HepG2 (cell line): Measurements from ENCODE around the gene MTIF3. TPM values are rescaled to one million over a fixed set of nuclear protein-coding genes. Genes with fewer than 3 reads are reported as not detected.

Source experiments
- ATAC-seq: fragments of 200-7000 bp; cut with Tn5 transposase; 3 replicates; pipeline ENCODE4 v1.9.1; 2020; ENCODE audit warnings: mild to moderate bottlenecking, moderate library complexity
- BruUV-seq: library from RNA; stranded (reverse); fragments of 400-500 nt; replicated peaks from 2 replicates; lab custom pipeline; 2021; lab: Mats Ljungman, UMichigan
- CTCF ChIA-PET: fragments of 300-600 bp; formaldehyde crosslinking; extraction: SDS; loops from one replicate; lab custom pipeline; 2021; ENCODE audit warnings: low total read pairs, inconsistent platforms, low intra/inter-chr PET ratio; lab: Yijun Ruan, JAX
- POLR2A ChIA-PET: fragments of 350-600 bp; sonication (Branson Sonifier 250); formaldehyde crosslinking; loops from one replicate; lab custom pipeline; 2020; ENCODE audit warnings: antibody characterized with exemption, inconsistent platforms; lab: Yijun Ruan, JAX
- DNase-seq: peaks from one replicate; pipeline ENCODE4 v3.0.0-alpha.2; 2015; ENCODE audit warnings: low spot score
- FAIRE-seq: peaks from 3 replicates; lab custom pipeline; 2011; peaks lifted over from hg19 to GRCh38; lab: Jason Lieb, UNC
- H2AFZ ChIP-seq: one replicate; pipeline ENCODE4 v1.6.1; 2011; ENCODE audit warnings: low read length, inconsistent platforms
- H3K27ac ChIP-seq: fragments of 300-600 bp; 3 replicates; pipeline ENCODE4 v1.8.0; 2011; ENCODE audit warnings: mixed run types, mild to moderate bottlenecking, mixed read lengths, low read length, inconsistent platforms; ENCODE audit not compliant: insufficient read depth; ENCODE audit errors: extremely low read length
- H3K27me3 ChIP-seq, 2 experiments: fragments of 200-600 bp in 1 of 2; 2 replicates in 1 of 2; 3 replicates in 1 of 2; pipeline versions ENCODE4 v1.6.0 to v1.8.0; 2011; ENCODE audit warnings: low read length in 2 of 2, mild to moderate bottlenecking in 2 of 2, moderate library complexity in 2 of 2, inconsistent platforms in 1 of 2; ENCODE audit not compliant: insufficient read depth in 2 of 2, control insufficient read depth in 1 of 2
- H3K36me3 ChIP-seq, 2 experiments: fragments of 200-600 bp in 1 of 2; replicated peaks in 1 of 2; 2 replicates in 1 of 2; 3 replicates in 1 of 2; pipeline versions ENCODE4 v1.5.1 to v1.8.0; 2011; ENCODE audit warnings: low read length in 2 of 2, inconsistent platforms in 1 of 2; ENCODE audit not compliant: insufficient read depth in 2 of 2, control insufficient read depth in 1 of 2
- H3K4me1 ChIP-seq: 2 replicates; pipeline ENCODE4 v1.5.1; 2012; ENCODE audit warnings: low read length, inconsistent platforms; ENCODE audit not compliant: insufficient read depth
- H3K4me2 ChIP-seq: 2 replicates; pipeline ENCODE4 v1.6.0; 2011; ENCODE audit warnings: low read depth, low read length, inconsistent platforms
- H3K4me3 ChIP-seq, 3 experiments: fragments of 200-600 bp in 1 of 3; sonication (generic), shearing (Covaris generic) in 1 of 3; replicated peaks in 1 of 3; 2 replicates each; pipeline ENCODE4 v1.5.1; 2011 to 2016; ENCODE audit warnings: low read length in 3 of 3, inconsistent platforms in 2 of 3, low read depth in 2 of 3, mild to moderate bottlenecking in 2 of 3, control low read depth in 1 of 3, mixed read lengths in 1 of 3; ENCODE audit not compliant: insufficient read depth in 1 of 3
- H3K79me2 ChIP-seq: one replicate; pipeline ENCODE4 v1.6.1; 2011; ENCODE audit warnings: low read length, inconsistent platforms; ENCODE audit not compliant: insufficient read depth
- H3K9ac ChIP-seq: 2 replicates; pipeline ENCODE4 v1.6.0; 2011; ENCODE audit warnings: mild to moderate bottlenecking, low read depth, low read length, inconsistent platforms; ENCODE audit not compliant: insufficient read depth
- H3K9me3 ChIP-seq: 2 replicates; pipeline ENCODE4 v1.5.1; 2012; ENCODE audit warnings: mild to moderate bottlenecking, low read length
- H4K20me1 ChIP-seq: 2 replicates; pipeline ENCODE4 v1.6.0; 2011; ENCODE audit warnings: inconsistent platforms, mild to moderate bottlenecking, low read length, moderate library complexity; ENCODE audit not compliant: insufficient read depth
- RAD51 ChIP-seq: fragments of 450-650 bp; IDR thresholded peaks from 2 replicates; pipeline ENCODE4 v1.6.1; 2016; ENCODE audit warnings: borderline replicate concordance
- RORA ChIP-seq: sonication (generic); formaldehyde crosslinking; IDR thresholded peaks from 2 replicates; pipeline ENCODE4 v1.5.0; 2020; ENCODE audit warnings: mild to moderate bottlenecking, missing genetic modification reagents, moderate library complexity
- SETDB1 ChIP-seq: sonication (generic); formaldehyde crosslinking; IDR thresholded peaks from 2 replicates; pipeline ENCODE4 v1.5.1; 2020; ENCODE audit warnings: missing genetic modification reagents, mild to moderate bottlenecking, borderline replicate concordance
- THAP9 ChIP-seq: sonication (generic); formaldehyde crosslinking; IDR thresholded peaks from 2 replicates; pipeline ENCODE4; 2020; ENCODE audit warnings: missing genetic modification reagents, mild to moderate bottlenecking, borderline replicate concordance
- ZNF3 ChIP-seq: IDR thresholded peaks from 2 replicates; pipeline ENCODE4 v1.7.0; 2017; ENCODE audit warnings: inconsistent platforms
- ZNF547 ChIP-seq: sonication (generic); formaldehyde crosslinking; IDR thresholded peaks from 2 replicates; pipeline ENCODE4 v1.5.1; 2020; ENCODE audit warnings: mild to moderate bottlenecking, missing genetic modification reagents
- ZNF558 ChIP-seq: sonication (generic); formaldehyde crosslinking; IDR thresholded peaks from 2 replicates; pipeline ENCODE4 v1.9.0; 2022; ENCODE audit warnings: mild to moderate bottlenecking, missing genetic modification reagents, borderline replicate concordance
- WGBS: methylation state at CpG from one replicate; pipeline ENCODE4 v1.1.6; 2017; ENCODE audit warnings: low lambda C conversion rate; 5-methylcytosine and 5-hydroxymethylcytosine counted together
- in situ Hi-C: cut with HindIII; loops from 2 replicates; pipeline ENCODE4 v1.10.0; 2017; ENCODE audit warnings: low pct_unique_long_range_greater_than_20kb; ENCODE audit not compliant: extremely low pct_ligation_motif_present
- intact Hi-C: fragments of 100-400 bp; cut with micrococcal nuclease; formaldehyde crosslinking; loops from one replicate; pipeline ENCODE4 v1.10.0; 2022; ENCODE audit not compliant: unreplicated experiment
- polyA plus RNA-seq, 8 experiments: library from polyadenylated mRNA; depleted of rRNA in 3 of 8; stranded (reverse) in 7 of 8; unstranded in 1 of 8; fragments of >200 nt; fragmentation: Illumina TruSeq in 4 of 8; extraction: Trizol in 4 of 8; gene quantifications; 2 replicates each; pipeline versions ENCODE4 v1.2.1 to v1.2.3, GENCODE V29; 2011 to 2016; ENCODE audit warnings: low read depth in 4 of 8, missing spikeins in 1 of 8, mixed read lengths in 1 of 8; ENCODE audit not compliant: insufficient read depth in 1 of 8
- total RNA-seq, 5 experiments: library from RNA; depleted of rRNA; stranded (reverse); fragments of >200 nt; fragmentation: Illumina TruSeq; extraction: Trizol; gene quantifications; 2 replicates each; pipeline ENCODE4 v1.2.3, GENCODE V29; 2016; ENCODE audit warnings: low read depth in 1 of 5
- TF ChIP-seq, protein P1 (sequence below): sonication (generic); formaldehyde crosslinking; IDR thresholded peaks from 2 replicates; pipeline ENCODE4 v1.4.0; 2020; ENCODE audit warnings: mild to moderate bottlenecking, missing genetic modification reagents

The MTIF3 gene
- total and polyA plus RNA-seq, 2 of the 13 experiments (the other 11 are each of a cell fraction or from before 2014, with no cell fraction given), result 33.7 to 40.6 TPM

- TF ChIP-seq, protein P1, sequence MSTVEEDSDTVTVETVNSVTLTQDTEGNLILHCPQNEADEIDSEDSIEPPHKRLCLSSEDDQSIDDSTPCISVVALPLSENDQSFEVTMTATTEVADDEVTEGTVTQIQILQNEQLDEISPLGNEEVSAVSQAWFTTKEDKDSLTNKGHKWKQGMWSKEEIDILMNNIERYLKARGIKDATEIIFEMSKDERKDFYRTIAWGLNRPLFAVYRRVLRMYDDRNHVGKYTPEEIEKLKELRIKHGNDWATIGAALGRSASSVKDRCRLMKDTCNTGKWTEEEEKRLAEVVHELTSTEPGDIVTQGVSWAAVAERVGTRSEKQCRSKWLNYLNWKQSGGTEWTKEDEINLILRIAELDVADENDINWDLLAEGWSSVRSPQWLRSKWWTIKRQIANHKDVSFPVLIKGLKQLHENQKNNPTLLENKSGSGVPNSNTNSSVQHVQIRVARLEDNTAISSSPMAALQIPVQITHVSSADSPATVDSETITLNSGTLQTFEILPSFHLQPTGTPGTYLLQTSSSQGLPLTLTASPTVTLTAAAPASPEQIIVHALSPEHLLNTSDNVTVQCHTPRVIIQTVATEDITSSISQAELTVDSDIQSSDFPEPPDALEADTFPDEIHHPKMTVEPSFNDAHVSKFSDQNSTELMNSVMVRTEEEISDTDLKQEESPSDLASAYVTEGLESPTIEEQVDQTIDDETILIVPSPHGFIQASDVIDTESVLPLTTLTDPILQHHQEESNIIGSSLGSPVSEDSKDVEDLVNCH, result no peak
- TF ChIP-seq RORA (no peak), ZNF558 (CRISPR knock-in tag) (0 out of 2 replicates have a peak, but pooled peaks have one; percentile 3)
Measured at GRCh38 chr13:27406178-27406939, 44.0 kb downstream of the MTIF3 start (continued).

GRCh38 chr13:27405546-27406134, 44.7 kb downstream of the MTIF3 start:
- CTCF ChIA-PET, result interaction anchor here (0.8 to 1.9 kb wide), 4 partner anchors 21 to 421 kb away, joined by 4 to 8 read pairs (median 4); no protein-coding TSS in a partner anchor
- H3K9ac ChIP-seq, result no peak overlapping the region
- H3K36me3 ChIP-seq, result no peaks in the 10 kb centered on the region
- H3K4me1 ChIP-seq, result peaks cover 65% of the 10 kb centered on the region
- TF ChIP-seq ZNF3 (CRISPR knock-in tag) (no peak), RAD51 (no peak), ZNF547 (no peak), THAP9 (no peak), SETDB1 (no peak), ZNF558 (CRISPR knock-in tag) (0 out of 2 replicates have a peak, but pooled peaks have one; percentile 30)
- 97% methylated on average over 5 of the region's 5 CpGs for WGBS
- no peaks in the 10 kb centered on the region for H4K20me1 ChIP-seq
- no peaks in the 10 kb centered on the region for H3K27me3 ChIP-seq
- no peak overlapping the region for H3K4me3 ChIP-seq
- POLR2A ChIA-PET, result interaction anchor here (0.8 to 3.6 kb wide), 5 partner anchors 9 to 421 kb away, joined by 3 to 38 read pairs (median 6); partner anchors contain the start of genes GTF3A and MTIF3
- H3K4me2 ChIP-seq, result no peak overlapping the region
- no peak for ATAC-seq
- H3K79me2 ChIP-seq, result no peaks in the 10 kb centered on the region
- H3K9me3 ChIP-seq, result no peaks in the 10 kb centered on the region
- no peak overlapping the region for H2AFZ ChIP-seq
- H3K27ac ChIP-seq, result no peak overlapping the region
- intact Hi-C loops (no loop called here), in situ Hi-C loops (no loop called here)
- no peak for FAIRE-seq
- BruUV-seq, result no TSS peak
- no peak for DNase-seq
